PC-9 (cell line): Measurements from ENCODE around the gene ETV6. TPM values are rescaled to one million over a fixed set of nuclear protein-coding genes. Genes with fewer than 3 reads are reported as not detected.

Experiments used
- BruUV-seq: library from RNA; stranded (reverse); fragments of 400-500 nt; replicated peaks from 2 replicates; lab custom pipeline; 2021; lab: Mats Ljungman, UMichigan
- CTCF ChIA-PET: fragments of 300-600 bp; sonication (Branson Sonifier 250); formaldehyde crosslinking; loops from one replicate; lab custom pipeline; 2022; ENCODE audit warnings: antibody characterized with exemption; lab: Charles Lee
- POLR2A ChIA-PET: fragments of 300-600 bp; sonication (Branson Sonifier 250); formaldehyde crosslinking; loops from one replicate; lab custom pipeline; 2022; ENCODE audit warnings: antibody characterized with exemption; ENCODE audit not compliant: unreplicated experiment; lab: Charles Lee
- DNase-seq, 2 experiments: peaks; one replicate each; pipeline versions ENCODE4 v3.0.0 to v3.0.0-alpha.2; 2015 to 2022; ENCODE audit warnings: mixed read lengths in 1 of 2
- H2AFZ ChIP-seq: fragments of 200-600 bp; sonication (generic); 2 replicates; pipeline ENCODE4 v1.8.1; 2017; ENCODE audit warnings: antibody characterized with exemption
- H3F3A ChIP-seq: fragments of 200-600 bp; sonication (generic); 2 replicates; pipeline ENCODE4 v1.8.1; 2017; ENCODE audit warnings: antibody characterized with exemption, mild to moderate bottlenecking, low read depth; ENCODE audit not compliant: insufficient read depth
- H3K27ac ChIP-seq: fragments of 200-600 bp; sonication (generic); 2 replicates; pipeline ENCODE4 v1.6.1; 2016; ENCODE audit warnings: mixed run types
- H3K27me3 ChIP-seq: fragments of 200-600 bp; sonication (generic); 2 replicates; pipeline ENCODE4 v1.6.1; 2016; ENCODE audit warnings: low read depth, mixed run types; ENCODE audit not compliant: insufficient read depth
- H3K36me3 ChIP-seq: fragments of 200-600 bp; sonication (generic); 2 replicates; pipeline ENCODE4 v1.6.1; 2016; ENCODE audit warnings: low read depth, mixed run types
- H3K4me1 ChIP-seq: fragments of 200-600 bp; sonication (generic); replicated peaks from 2 replicates; pipeline ENCODE4 v1.6.1; 2016; ENCODE audit warnings: mixed run types; ENCODE audit not compliant: insufficient read depth
- H3K4me2 ChIP-seq: fragments of 200-600 bp; sonication (generic); 2 replicates; pipeline ENCODE4 v1.6.1; 2017; ENCODE audit warnings: mixed run types
- H3K4me3 ChIP-seq: fragments of 200-600 bp; sonication (generic); 2 replicates; pipeline ENCODE4 v1.6.1; 2016; ENCODE audit warnings: mixed run types
- H3K79me2 ChIP-seq: fragments of 200-600 bp; sonication (generic); 2 replicates; pipeline ENCODE4 v1.6.1; 2017; ENCODE audit warnings: low read depth, mixed run types
- H3K9me2 ChIP-seq: fragments of 200-600 bp; sonication (generic); 2 replicates; pipeline ENCODE4 v1.8.1; 2017; ENCODE audit warnings: mild to moderate bottlenecking; ENCODE audit not compliant: insufficient read depth
- H3K9me3 ChIP-seq: fragments of 200-600 bp; sonication (generic); 2 replicates; pipeline ENCODE4 v1.8.1; 2016; ENCODE audit warnings: low read depth; ENCODE audit not compliant: insufficient read depth
- H4K20me1 ChIP-seq: fragments of 200-600 bp; sonication (generic); 2 replicates; pipeline ENCODE4 v1.8.1; 2017; ENCODE audit not compliant: insufficient read depth
- CTCF ChIP-seq: fragments of 200-600 bp; sonication (generic); conservative IDR thresholded peaks from 2 replicates; pipeline ENCODE4 v1.6.1; 2017; ENCODE audit warnings: mixed run types, antibody characterized with exemption, mild to moderate bottlenecking, moderate library complexity
- EZH2 ChIP-seq: fragments of 200-600 bp; sonication (generic); IDR thresholded peaks from 2 replicates; pipeline ENCODE4 v1.8.0; 2017; ENCODE audit warnings: antibody characterized with exemption, low read depth
- intact Hi-C: fragments of 100-400 bp; cut with micrococcal nuclease; formaldehyde crosslinking; loops from one replicate; pipeline ENCODE4 v1.10.0; 2022; ENCODE audit not compliant: unreplicated experiment
- total RNA-seq: library from RNA; stranded (reverse); gene quantifications from 2 replicates; pipeline ENCODE4 v1.2.3, GENCODE V29; 2021

The ETV6 gene
- total RNA-seq, 1 experiment from 2014 or later: 62.8 TPM

- Histone ChIP-seq H3K4me1 (no peaks in the 10 kb centered on the region), H3K9me2 (no peaks in the 10 kb centered on the region), H3K4me2 (no peak overlapping the region), H3K27ac (no peak overlapping the region), H3K27me3 (no peaks in the 10 kb centered on the region), H3K4me3 (no peak overlapping the region), H2AFZ (no peak overlapping the region), H3K9me3 (no peaks in the 10 kb centered on the region), H3K36me3 (no peaks in the 10 kb centered on the region), H4K20me1 (no peaks in the 10 kb centered on the region), H3K79me2 (no peaks in the 10 kb centered on the region), H3F3A (no peaks in the 10 kb centered on the region)
- intact Hi-C loops: no loop called here
- no peak for DNase-seq
- BruUV-seq: no TSS peak
- ChIA-PET CTCF (interaction anchor here (1.0 kb wide), 1 partner anchor 92 kb away, joined by 14 read pairs; no protein-coding TSS in a partner anchor), POLR2A (no interaction called here)
- no peak for TF ChIP-seq CTCF
Observed at GRCh38 chr12:11916771-11917170, 267.3 kb downstream of the ETV6 start.

GRCh38 chr12:11917501-11917900 is 268.0 kb downstream of the ETV6 start:
- POLR2A ChIA-PET: no interaction called here
- intact Hi-C loops: no loop called here
- TF ChIP-seq EZH2 (no peak), CTCF (no peak)
- Histone ChIP-seq H3K4me3 (no peak overlapping the region), H3K4me1 (no peaks in the 10 kb centered on the region), H3F3A (no peaks in the 10 kb centered on the region), H3K36me3 (no peaks in the 10 kb centered on the region), H4K20me1 (no peaks in the 10 kb centered on the region), H3K9me2 (no peaks in the 10 kb centered on the region), H3K79me2 (no peaks in the 10 kb centered on the region), H3K9me3 (no peaks in the 10 kb centered on the region), H3K27ac (no peak overlapping the region), H2AFZ (no peak overlapping the region), H3K27me3 (no peaks in the 10 kb centered on the region), H3K4me2 (no peak overlapping the region)
- CTCF ChIA-PET: interaction anchor here (1.0 kb wide), 1 partner anchor 92 kb away, joined by 14 read pairs; no protein-coding TSS in a partner anchor
- DNase-seq: no peak
- no TSS peak for BruUV-seq

GRCh38 chr12:11920231-11920630 is 270.8 kb downstream of the ETV6 start:
- H3K4me3 ChIP-seq: no peak overlapping the region
- intact Hi-C loops: no loop called here
- H3K4me2 ChIP-seq: no peak overlapping the region
- H2AFZ ChIP-seq: no peak overlapping the region
- no peaks in the 10 kb centered on the region for H3K79me2 ChIP-seq
- no peak for TF ChIP-seq EZH2
- TF ChIP-seq CTCF: no peak
- H3K27me3 ChIP-seq: no peaks in the 10 kb centered on the region
- BruUV-seq: no TSS peak
- H3K9me3 ChIP-seq: no peaks in the 10 kb centered on the region
- H3K27ac ChIP-seq: no peak overlapping the region
- ChIA-PET POLR2A (no interaction called here), CTCF (no interaction called here)
- no peaks in the 10 kb centered on the region for H3K9me2 ChIP-seq
- DNase-seq: no peak
- H3F3A ChIP-seq: no peaks in the 10 kb centered on the region
- H3K4me1 ChIP-seq: no peaks in the 10 kb centered on the region
- H4K20me1 ChIP-seq: no peaks in the 10 kb centered on the region
- H3K36me3 ChIP-seq: no peaks in the 10 kb centered on the region
